ENCODE measurements around the gene LRRC36. TPM values are rescaled to one million over a fixed set of nuclear protein-coding genes. Genes with fewer than 3 reads are reported as not detected.

The LRRC36 gene
- total RNA-seq, 1 experiment from 2014 or later = not detected

GRCh38 chr16:67383284-67383683 lies 56.7 kb downstream of the LRRC36 start:
- Histone ChIP-seq H3K79me2 (ENCODE audit: low read length) (no peaks in the 10 kb centered on the region), H3F3A (ENCODE audit: low read length, unreplicated experiment) (no peaks in the 10 kb centered on the region), H3K9me3 (ENCODE audit: low read length) (no peaks in the 10 kb centered on the region), H3K9ac (ENCODE audit: low read length) (no peak overlapping the region), H3K27me3 (ENCODE audit: low read length) (no peaks in the 10 kb centered on the region), H4K20me1 (ENCODE audit: low read length) (no peaks in the 10 kb centered on the region), H3K4me3 (ENCODE audit: low read length) (no peak overlapping the region), H3K4me2 (ENCODE audit: low read length) (no peak overlapping the region), H3K36me3 (ENCODE audit: low read depth, low read length) (no peaks in the 10 kb centered on the region), H2AFZ (ENCODE audit: low read length) (no peak overlapping the region), H3K4me1 (ENCODE audit: insufficient read depth, low read length) (no peaks in the 10 kb centered on the region; the same call in 1 of the 2 replicates), H3K9me2 (replicated peaks; ENCODE audit: low read length) (no peaks in the 10 kb centered on the region), H3K27ac (ENCODE audit: low read length) (no peak overlapping the region)
- DNase-seq (no peak), ATAC-seq (no peak)
- ChIA-PET CTCF (no interaction called here), POLR2A (ENCODE audit: unreplicated experiment) (no interaction called here)
- no TSS peak for BruUV-seq (replicated peaks)
- intact Hi-C loops (cut with micrococcal nuclease) = no loop called here
- TF ChIP-seq CTCF (conservative IDR thresholded peaks at IDR 0.05; ENCODE audit: low read depth, low read length) (no peak), EZH2phosphoT487 (IDR thresholded peaks at IDR 0.05; ENCODE audit: borderline replicate concordance, low read length) (no peak), EZH2 (IDR thresholded peaks at IDR 0.05; ENCODE audit: low read length, unreplicated experiment) (no peak)

- ChIA-PET CTCF (no interaction called here), POLR2A (ENCODE audit: unreplicated experiment) (no interaction called here)
- Histone ChIP-seq H4K20me1 (ENCODE audit: low read length) (no peaks in the 10 kb centered on the region), H3K4me1 (ENCODE audit: insufficient read depth, low read length) (no peaks in the 10 kb centered on the region), H3K79me2 (ENCODE audit: low read length) (no peaks in the 10 kb centered on the region), H3K27me3 (ENCODE audit: low read length) (no peaks in the 10 kb centered on the region), H3K9me2 (replicated peaks; ENCODE audit: low read length) (no peaks in the 10 kb centered on the region), H3K4me3 (ENCODE audit: low read length) (no peak overlapping the region), H3K9ac (ENCODE audit: low read length) (no peak overlapping the region), H3K9me3 (ENCODE audit: low read length) (no peaks in the 10 kb centered on the region), H2AFZ (ENCODE audit: low read length) (no peak overlapping the region), H3K4me2 (ENCODE audit: low read length) (no peak overlapping the region), H3K36me3 (ENCODE audit: low read depth, low read length) (no peaks in the 10 kb centered on the region), H3F3A (ENCODE audit: low read length, unreplicated experiment) (no peaks in the 10 kb centered on the region), H3K27ac (ENCODE audit: low read length) (no peak overlapping the region)
- intact Hi-C loops (cut with micrococcal nuclease) = no loop called here
- BruUV-seq (replicated peaks) = no TSS peak
- ATAC-seq (no peak), DNase-seq (peak; percentile 10)
- TF ChIP-seq EZH2 (IDR thresholded peaks at IDR 0.05; ENCODE audit: low read length, unreplicated experiment) = no peak
- TF ChIP-seq EZH2phosphoT487 (IDR thresholded peaks at IDR 0.05; ENCODE audit: borderline replicate concordance, low read length) = no peak
- no peak for TF ChIP-seq CTCF (conservative IDR thresholded peaks at IDR 0.05; ENCODE audit: low read depth, low read length)
These were observed 58.3 kb downstream of the LRRC36 start for GRCh38 chr16:67384778-67385510.

DNA sequence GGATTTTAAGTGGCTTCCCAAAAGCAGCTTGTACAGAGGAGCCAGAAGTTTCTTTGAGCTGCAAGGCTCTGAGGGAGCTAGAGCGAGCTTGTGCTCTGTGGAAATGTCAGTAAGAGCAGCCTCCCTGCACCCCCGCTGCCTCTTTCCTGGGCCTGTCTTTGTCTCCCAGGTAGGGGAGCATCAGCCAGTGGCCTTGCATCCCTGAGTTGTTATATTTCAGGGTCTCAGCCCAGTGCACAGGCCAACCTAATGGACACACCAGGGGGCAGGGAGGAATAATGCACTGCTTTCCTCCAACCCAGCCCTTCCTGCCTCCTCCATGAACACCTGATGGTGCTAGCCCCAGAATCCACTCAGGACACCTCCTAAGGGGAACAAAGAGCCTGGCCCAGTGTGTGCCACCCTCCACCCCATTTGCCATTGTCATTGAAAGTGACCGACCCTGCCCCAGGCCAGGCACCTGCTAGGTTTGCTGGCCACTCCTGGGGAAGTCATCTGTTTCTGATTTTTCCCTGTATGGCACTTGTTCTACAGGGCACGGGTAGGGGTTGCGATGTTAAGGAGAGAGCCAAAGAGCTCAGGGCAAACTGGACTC lies 60.3 kb downstream of the LRRC36 start:
- Histone ChIP-seq H3K79me2 (ENCODE audit: low read length) (no peaks in the 10 kb centered on the region), H3F3A (ENCODE audit: low read length, unreplicated experiment) (no peaks in the 10 kb centered on the region), H4K20me1 (ENCODE audit: low read length) (no peaks in the 10 kb centered on the region), H3K9me2 (replicated peaks; ENCODE audit: low read length) (no peaks in the 10 kb centered on the region), H3K36me3 (ENCODE audit: low read depth, low read length) (no peaks in the 10 kb centered on the region), H2AFZ (ENCODE audit: low read length) (no peak overlapping the region), H3K4me3 (ENCODE audit: low read length) (no peak overlapping the region), H3K9me3 (ENCODE audit: low read length) (no peaks in the 10 kb centered on the region), H3K9ac (ENCODE audit: low read length) (no peak overlapping the region), H3K27ac (ENCODE audit: low read length) (no peak overlapping the region), H3K4me1 (ENCODE audit: insufficient read depth, low read length) (no peaks in the 10 kb centered on the region), H3K27me3 (ENCODE audit: low read length) (no peaks in the 10 kb centered on the region), H3K4me2 (ENCODE audit: low read length) (no peak overlapping the region)
- no TSS peak for BruUV-seq (replicated peaks)
- ChIA-PET POLR2A (ENCODE audit: unreplicated experiment) (no interaction called here), CTCF (no interaction called here)
- ATAC-seq (no peak), DNase-seq (no peak)
- TF ChIP-seq EZH2 (IDR thresholded peaks at IDR 0.05; ENCODE audit: low read length, unreplicated experiment) (no peak), EZH2phosphoT487 (IDR thresholded peaks at IDR 0.05; ENCODE audit: borderline replicate concordance, low read length) (no peak), CTCF (conservative IDR thresholded peaks at IDR 0.05; ENCODE audit: low read depth, low read length) (no peak)
- intact Hi-C loops (cut with micrococcal nuclease) = no loop called here

Data from PC-3 (cell line).